ENCODE data around the gene POP5. TPM values are rescaled to one million over a fixed set of nuclear protein-coding genes. Genes with fewer than 3 reads are reported as not detected.
A peak's percentile ranks its signal among the peaks of the same experiment; 100 is the strongest.

Gene POP5
- total RNA-seq, 1 donor from 2014 or later = 49.7 TPM

- no peaks in the 10 kb centered on the region for H3K4me1 Mint-ChIP-seq
Measured at GRCh38 chr12:120590741-120591407, 9.7 kb upstream of the POP5 start.

GRCh38 chr12:120588948-120589930 lies 8.0 kb upstream of the POP5 start:
- no peak for TF ChIP-seq CTCF (conservative IDR thresholded peaks at IDR 0.05)
- H3K27ac Mint-ChIP-seq (ENCODE audit: unreplicated experiment) = no peak overlapping the region
- no peak for DNase-seq (ENCODE audit: low read depth, low spot score)
- no peaks in the 10 kb centered on the region for H3K36me3 Mint-ChIP-seq (ENCODE audit: low read depth)
- H3K27me3 Mint-ChIP-seq (ENCODE audit: low read depth) = peaks cover 27% of the 10 kb centered on the region
- no peaks in the 10 kb centered on the region for H3K9me3 Mint-ChIP-seq
- no peaks in the 10 kb centered on the region for H3K4me1 Mint-ChIP-seq
- no peak overlapping the region for H3K4me3 Mint-ChIP-seq

More at GRCh38 chr12:120590741-120591407, 9.7 kb upstream of the POP5 start:
- DNase-seq (ENCODE audit: low read depth, low spot score) = no peak
- Mint-ChIP-seq H3K4me3 (no peak overlapping the region), H3K27ac (ENCODE audit: unreplicated experiment) (no peak overlapping the region), H3K27me3 (ENCODE audit: low read depth) (peaks cover 13% of the 10 kb centered on the region), H3K36me3 (ENCODE audit: low read depth) (no peaks in the 10 kb centered on the region), H3K9me3 (no peaks in the 10 kb centered on the region)
- TF ChIP-seq CTCF (conservative IDR thresholded peaks at IDR 0.05) = no peak

GRCh38 chr12:120588371-120588770 lies 7.2 kb upstream of the POP5 start:
- Mint-ChIP-seq H3K4me3 (no peak overlapping the region), H3K27ac (ENCODE audit: unreplicated experiment) (no peak overlapping the region), H3K9me3 (no peaks in the 10 kb centered on the region), H3K27me3 (ENCODE audit: low read depth) (peaks cover 35% of the 10 kb centered on the region), H3K36me3 (ENCODE audit: low read depth) (no peaks in the 10 kb centered on the region), H3K4me1 (peaks cover 5% of the 10 kb centered on the region)
- no peak for DNase-seq (ENCODE audit: low read depth, low spot score)
- no peak for TF ChIP-seq CTCF (conservative IDR thresholded peaks at IDR 0.05)

- no peaks in the 10 kb centered on the region for H3K9me3 Mint-ChIP-seq
- H3K27me3 Mint-ChIP-seq (ENCODE audit: low read depth) = peaks cover 42% of the 10 kb centered on the region
- no peak overlapping the region for H3K27ac Mint-ChIP-seq (ENCODE audit: unreplicated experiment)
- no peak overlapping the region for H3K4me3 Mint-ChIP-seq
- H3K4me1 Mint-ChIP-seq = peaks cover 12% of the 10 kb centered on the region
- DNase-seq (ENCODE audit: low read depth, low spot score) = no peak
- H3K36me3 Mint-ChIP-seq (ENCODE audit: low read depth) = no peaks in the 10 kb centered on the region
- TF ChIP-seq CTCF (conservative IDR thresholded peaks at IDR 0.05) = no peak
Measured at GRCh38 chr12:120586860-120587259, 5.7 kb upstream of the POP5 start.

GRCh38 chr12:120586206-120586605 lies 5.0 kb upstream of the POP5 start:
- Mint-ChIP-seq H3K27me3 (ENCODE audit: low read depth) (peaks cover 49% of the 10 kb centered on the region), H3K9me3 (no peaks in the 10 kb centered on the region), H3K27ac (ENCODE audit: unreplicated experiment) (no peak overlapping the region), H3K36me3 (ENCODE audit: low read depth) (no peaks in the 10 kb centered on the region), H3K4me3 (peak overlapping the region; percentile 63), H3K4me1 (peaks cover 19% of the 10 kb centered on the region)
- TF ChIP-seq CTCF (conservative IDR thresholded peaks at IDR 0.05) = no peak
- no peak for DNase-seq (ENCODE audit: low read depth, low spot score)

Data from neural crest cell (in vitro differentiated cells).